Heart right ventricle (tissue), 16 donors: ENCODE measurements around the gene FFAR1. TPM values are rescaled to one million over a fixed set of nuclear protein-coding genes. Genes with fewer than 3 reads are reported as not detected.

Source experiments
- ATAC-seq, 8 donors: fragments of 200-7000 bp; cut with Tn5 transposase; one replicate each; pipeline ENCODE4 v1.9.1; 2020; ENCODE audit warnings: mild to moderate bottlenecking in 8 of 8, moderate library complexity in 8 of 8, moderate number of reproducible peaks in 1 of 8
- DNase-seq, 2 donors: peaks; one replicate each; pipeline ENCODE4 v3.0.0-alpha.2; 2020
- H3K27ac ChIP-seq, 10 donors: fragments of 200-600 bp; sonication (generic) in 2 of 10; one replicate each; pipeline versions ENCODE4 v1.5.0 to v1.8.0; 2020 to 2022; ENCODE audit warnings: mild to moderate bottlenecking in 3 of 10
- H3K27me3 ChIP-seq, 7 donors: fragments of 200-600 bp; one replicate each; pipeline ENCODE4 v1.8.0; 2021 to 2022; ENCODE audit warnings: mild to moderate bottlenecking in 2 of 7
- H3K36me3 ChIP-seq, 9 donors: fragments of 200-600 bp; sonication (generic) in 1 of 9; one replicate each; pipeline versions ENCODE4 v1.5.0 to v1.8.0; 2020 to 2022; ENCODE audit warnings: mild to moderate bottlenecking in 2 of 9
- H3K4me1 ChIP-seq, 9 donors: fragments of 200-600 bp; sonication (generic) in 1 of 9; one replicate each; pipeline versions ENCODE4 v1.5.0 to v1.8.0; 2020 to 2022; ENCODE audit warnings: mild to moderate bottlenecking in 4 of 9
- H3K4me3 ChIP-seq, 10 donors: fragments of 200-600 bp; sonication (generic) in 2 of 10; one replicate each; pipeline versions ENCODE4 v1.5.0 to v1.8.0; 2020 to 2022; ENCODE audit warnings: mild to moderate bottlenecking in 7 of 10, moderate library complexity in 2 of 10
- H3K9me3 ChIP-seq, 11 donors: fragments of 200-600 bp in 10 of 11; sonication (generic) in 2 of 11; one replicate each; pipeline versions ENCODE4 v1.5.0 to v1.8.0; 2013 to 2022; ENCODE audit warnings: mild to moderate bottlenecking in 2 of 11, control low read depth in 1 of 11, moderate library complexity in 1 of 11
- CTCF ChIP-seq, 9 donors: fragments of 200-600 bp; sonication (generic) in 2 of 9; IDR thresholded peaks; one replicate each; pipeline versions ENCODE4 v1.5.0 to v1.8.0; 2021 to 2022; ENCODE audit warnings: antibody characterized with exemption in 9 of 9, mild to moderate bottlenecking in 5 of 9, moderate library complexity in 1 of 9
- WGBS, 2 donors: extraction: QIAGEN DNeasy Blood & Tissue Kit; methylation state at CpG; one replicate each; pipeline ENCODE4 v1.1.7; 2013; ENCODE audit warnings: inconsistent platforms in 1 of 2; 5-methylcytosine and 5-hydroxymethylcytosine counted together
- intact Hi-C, 10 donors: fragments of 100-400 bp; cut with DNase I; formaldehyde crosslinking; loops; one replicate each; pipeline versions ENCODE4 v1.11.1 to v1.14.2; 2022
- polyA plus RNA-seq, 2 donors: library from polyadenylated mRNA; stranded (reverse); fragments of 200-250 nt; gene quantifications; one replicate each; pipeline ENCODE4 v1.2.3, GENCODE V29; 2013
- total RNA-seq, 10 donors: library from RNA; stranded (reverse); fragmentation: NEBNext Ultra II Directional in 3 of 10; extraction: Animal tissue kit (Norgen Biotek cat#: 25700) in 3 of 10; gene quantifications; one replicate each; pipeline versions ENCODE4 v1.2.1 to v1.2.4, GENCODE V29; 2021 to 2023
- donor health status: Arrhythmogenic right ventricular cardiomyopathy.
- donor health status: ischemic (EF 13 %, LVEDD 7.1; RV severe dilation, severe dysfunction).
- donor health status: healthy with polysubstance abuse.
- donor health status: DM: no; HTN: yes; CAD: no.
- donor health status: DM: no; HTN: no; CAD: no.
- donor health status: ischemic (EF 25% LVEDD 6.9; RV normal size, moderate dysfunction).
- donor health status: ischemic (EF 25% LVEDD 5.7; RV mildly dilated, moderate dysfunction).
- donor health status: healthy.
- donor health status: DM: yes; HTN: yes; CAD: no.
- donor health status: Ischemic cardiomyopathy.
- donor health status: ischemic (EF 35%, LVEDD 5.7; RV mildly dilated, moderate dysfunction).
- donor health status: nonischemic (EF 11% LVEDD 7.7; RV severe dilation, severe dysfunction).
- donor health status: DM: yes; HTN: yes; CAD: no.
- donor health status: PGD.
- donor health status: ischemic (EF 29% LVEDD 5.4; RV normal size, mild dysfunction).
- donor health status: nonischemic (EF 23%, LVEDD 6.1; RV moderate dilation, normal function).

Gene FFAR1
- total and polyA plus RNA-seq, 12 donors, result not detected

GRCh38 chr19:35320065-35320713 is 27.5 kb upstream of the FFAR1 start:
- WGBS, 2 donors, result 44 to 50% methylated on average over 12 of the region's 12 CpGs
- Histone ChIP-seq H3K27ac (peak overlapping the region in 1 of 10 donors; percentile 75), H3K36me3 (no peaks in the 10 kb centered on the region), H3K27me3 (no peaks in the 10 kb centered on the region), H3K4me3 (no peak overlapping the region), H3K4me1 (peaks cover 0 to 44% (median 16%) of the 10 kb centered on the region in 9 donors), H3K9me3 (peaks cover 0 to 7% (median 0%) of the 10 kb centered on the region in 11 donors)
- no peak for DNase-seq
- ATAC-seq, result peak in 5 of 8 donors; percentile 25 to 67 (median 43)
- TF ChIP-seq CTCF (IDR thresholded peaks at IDR 0.05), result no peak
- intact Hi-C loops, result no loop called here

GRCh38 chr19:35321291-35321690 is 26.4 kb upstream of the FFAR1 start:
- intact Hi-C loops, result no loop called here
- Histone ChIP-seq H3K4me1 (peaks cover 0 to 44% (median 16%) of the 10 kb centered on the region in 9 donors), H3K4me3 (no peak overlapping the region), H3K9me3 (peaks cover 0 to 7% (median 0%) of the 10 kb centered on the region in 11 donors), H3K27me3 (no peaks in the 10 kb centered on the region), H3K36me3 (no peaks in the 10 kb centered on the region), H3K27ac (no peak overlapping the region)
- TF ChIP-seq CTCF (IDR thresholded peaks at IDR 0.05), result no peak
- ATAC-seq, result no peak
- 97 to 98% methylated on average over 2 of the region's 2 CpGs for WGBS, 2 donors
- DNase-seq, result no peak

GRCh38 chr19:35322014-35322413 is 25.7 kb upstream of the FFAR1 start:
- H3K9me3 ChIP-seq, result peaks cover 0 to 7% (median 0%) of the 10 kb centered on the region in 11 donors
- ATAC-seq (no peak), DNase-seq (no peak)
- H3K4me1 ChIP-seq, result peaks cover 0 to 44% (median 16%) of the 10 kb centered on the region in 9 donors
- 93 to 95% methylated on average over 9 of the region's 9 CpGs for WGBS, 2 donors
- H3K4me3 ChIP-seq, result no peak overlapping the region
- no peak overlapping the region for H3K27ac ChIP-seq
- intact Hi-C loops, result no loop called here
- peaks cover 0 to 3% (median 0%) of the 10 kb centered on the region in 7 donors for H3K27me3 ChIP-seq
- TF ChIP-seq CTCF (IDR thresholded peaks at IDR 0.05), result no peak
- no peaks in the 10 kb centered on the region for H3K36me3 ChIP-seq

GRCh38 chr19:35327642-35328041 is 20.1 kb upstream of the FFAR1 start:
- DNase-seq, result no peak
- Histone ChIP-seq H3K9me3 (no peaks in the 10 kb centered on the region), H3K4me3 (no peak overlapping the region), H3K4me1 (peaks cover 0 to 10% (median 0%) of the 10 kb centered on the region in 9 donors), H3K36me3 (no peaks in the 10 kb centered on the region), H3K27ac (no peak overlapping the region), H3K27me3 (peaks cover 0 to 38% (median 20%) of the 10 kb centered on the region in 7 donors)
- intact Hi-C loops, result no loop called here
- peak in 1 of 9 donors; percentile 22 for TF ChIP-seq CTCF (IDR thresholded peaks at IDR 0.05)
- ATAC-seq, result no peak
- WGBS, 2 donors, result 63 to 66% methylated on average over 4 of the region's 4 CpGs
